Measurements from ENCODE around the gene PPP2R2C.

DNA sequence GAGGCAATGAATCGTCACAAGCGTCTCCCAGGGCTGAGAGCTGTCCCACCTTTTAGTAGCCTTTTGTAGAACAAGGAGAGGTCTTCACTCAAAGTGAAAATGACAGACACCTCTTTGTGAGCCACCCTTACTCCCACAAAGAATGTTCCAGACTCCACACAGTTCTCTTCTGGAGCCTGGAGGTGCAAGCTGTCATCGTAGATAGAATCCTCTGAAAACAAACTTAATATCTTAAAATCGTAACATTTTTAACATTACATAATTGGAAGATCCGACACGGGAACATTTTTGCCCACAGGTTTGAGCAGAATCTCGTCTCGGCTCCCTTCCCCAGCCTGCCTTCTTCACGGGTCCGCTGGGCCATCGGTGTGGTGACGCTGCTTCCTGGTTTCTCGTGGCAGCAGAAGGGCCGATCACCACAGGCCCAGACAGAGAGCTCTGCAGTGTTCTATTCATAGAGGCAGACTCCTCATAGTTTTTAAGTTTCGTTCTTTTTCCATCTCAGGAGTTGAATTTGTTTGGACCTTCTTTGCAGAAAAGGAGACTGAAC is 175.1 kb downstream of the PPP2R2C start:
- TF ChIP-seq, protein P1, sequence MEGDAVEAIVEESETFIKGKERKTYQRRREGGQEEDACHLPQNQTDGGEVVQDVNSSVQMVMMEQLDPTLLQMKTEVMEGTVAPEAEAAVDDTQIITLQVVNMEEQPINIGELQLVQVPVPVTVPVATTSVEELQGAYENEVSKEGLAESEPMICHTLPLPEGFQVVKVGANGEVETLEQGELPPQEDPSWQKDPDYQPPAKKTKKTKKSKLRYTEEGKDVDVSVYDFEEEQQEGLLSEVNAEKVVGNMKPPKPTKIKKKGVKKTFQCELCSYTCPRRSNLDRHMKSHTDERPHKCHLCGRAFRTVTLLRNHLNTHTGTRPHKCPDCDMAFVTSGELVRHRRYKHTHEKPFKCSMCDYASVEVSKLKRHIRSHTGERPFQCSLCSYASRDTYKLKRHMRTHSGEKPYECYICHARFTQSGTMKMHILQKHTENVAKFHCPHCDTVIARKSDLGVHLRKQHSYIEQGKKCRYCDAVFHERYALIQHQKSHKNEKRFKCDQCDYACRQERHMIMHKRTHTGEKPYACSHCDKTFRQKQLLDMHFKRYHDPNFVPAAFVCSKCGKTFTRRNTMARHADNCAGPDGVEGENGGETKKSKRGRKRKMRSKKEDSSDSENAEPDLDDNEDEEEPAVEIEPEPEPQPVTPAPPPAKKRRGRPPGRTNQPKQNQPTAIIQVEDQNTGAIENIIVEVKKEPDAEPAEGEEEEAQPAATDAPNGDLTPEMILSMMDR (conservative IDR thresholded peaks at IDR 0.05; ENCODE audit: low read length) = no peak
- no peak for TF ChIP-seq EZH2phosphoT487 (IDR thresholded peaks at IDR 0.05; ENCODE audit: borderline replicate concordance, low read depth, low read length)

Measured in OCI-LY7 (cell line).